Hepatocyte (in vitro differentiated cells): Measurements from ENCODE around the gene KCTD13. TPM values are rescaled to one million over a fixed set of nuclear protein-coding genes. Genes with fewer than 3 reads are reported as not detected.

ENCODE experiments used
- DNase-seq: peaks from one replicate; pipeline ENCODE4 v3.0.0-alpha.2; 2016; ENCODE audit warnings: low spot score
- H2AFZ ChIP-seq: fragments of 200-600 bp; sonication (generic); 2 replicates; pipeline ENCODE4 v1.6.0; 2016; ENCODE audit warnings: antibody characterized with exemption, mild to moderate bottlenecking
- H3K27ac ChIP-seq: fragments of 200-600 bp; sonication (generic); 2 replicates; pipeline ENCODE4 v1.5.1; 2016; ENCODE audit warnings: mild to moderate bottlenecking
- H3K27me3 ChIP-seq: fragments of 200-600 bp; sonication (generic); 2 replicates; pipeline ENCODE4 v1.6.1; 2016
- H3K36me3 ChIP-seq: fragments of 200-600 bp; sonication (generic); replicated peaks from 2 replicates; pipeline ENCODE4 v1.5.1; 2016; ENCODE audit warnings: low read depth; ENCODE audit not compliant: insufficient read depth
- H3K4me1 ChIP-seq: fragments of 200-600 bp; sonication (generic); 2 replicates; pipeline ENCODE4 v1.5.1; 2016; ENCODE audit warnings: mild to moderate bottlenecking, moderate library complexity; ENCODE audit not compliant: insufficient read depth
- H3K4me2 ChIP-seq: fragments of 200-600 bp; sonication (generic); 2 replicates; pipeline ENCODE4 v1.6.0; 2016
- H3K4me3 ChIP-seq: fragments of 200-600 bp; sonication (generic); 2 replicates; pipeline ENCODE4 v1.5.1; 2016; ENCODE audit warnings: mild to moderate bottlenecking
- H3K79me2 ChIP-seq: fragments of 200-600 bp; sonication (generic); 2 replicates; pipeline ENCODE4 v1.6.0; 2017; ENCODE audit warnings: mild to moderate bottlenecking
- H3K9me2 ChIP-seq: fragments of 200-600 bp; sonication (generic); replicated peaks from 2 replicates; pipeline ENCODE4 v1.6.0; 2017; ENCODE audit warnings: mild to moderate bottlenecking; ENCODE audit not compliant: insufficient read depth
- H3K9me3 ChIP-seq: fragments of 200-600 bp; sonication (generic); 2 replicates; pipeline ENCODE4 v1.5.1; 2016; ENCODE audit warnings: low read depth, mild to moderate bottlenecking
- H4K20me1 ChIP-seq: fragments of 200-600 bp; sonication (generic); 2 replicates; pipeline ENCODE4 v1.6.0; 2016; ENCODE audit warnings: mild to moderate bottlenecking; ENCODE audit not compliant: insufficient read depth, poor library complexity, severe bottlenecking
- CTCF ChIP-seq: fragments of 200-600 bp; sonication (generic); IDR thresholded peaks from 2 replicates; pipeline ENCODE4 v1.5.1; 2016; ENCODE audit warnings: antibody characterized with exemption, mild to moderate bottlenecking; ENCODE audit not compliant: poor library complexity
- EZH2 ChIP-seq: fragments of 200-600 bp; sonication (generic); IDR thresholded peaks from 2 replicates; pipeline ENCODE4 v1.6.1; 2016; ENCODE audit warnings: antibody characterized with exemption, mild to moderate bottlenecking, borderline replicate concordance
- EZH2phosphoT487 ChIP-seq: fragments of 200-600 bp; sonication (generic); IDR thresholded peaks from one replicate; pipeline ENCODE4 v1.6.1; 2018; ENCODE audit warnings: antibody characterized with exemption, mild to moderate bottlenecking, low read depth, moderate library complexity; ENCODE audit not compliant: unreplicated experiment, severe bottlenecking
- WGBS: methylation state at CpG from one replicate; pipeline ENCODE4 v1.1.6; 2016; ENCODE audit warnings: low lambda C conversion rate; ENCODE audit errors: missing lambda C conversion rate; 5-methylcytosine and 5-hydroxymethylcytosine counted together
- polyA plus RNA-seq: library from polyadenylated mRNA; unstranded; fragments of >200 nt; fragmentation: Nextera tagmentation; extraction: Ambion mirVana; gene quantifications from 2 replicates; pipeline ENCODE4 v1.2.1, GENCODE V29; 2016
- total RNA-seq: library from RNA; depleted of rRNA; stranded (reverse); fragments of >200 nt; gene quantifications from 2 replicates; pipeline ENCODE4 v1.2.3, GENCODE V29; 2014

The KCTD13 gene
- total and polyA plus RNA-seq, 2 experiments from 2014 or later, result 14.3 to 18.8 TPM

GRCh38 chr16:29908719-29909220 lies 17.3 kb downstream of the KCTD13 start:
- WGBS, result 97% methylated on average over 2 of the region's 2 CpGs
- TF ChIP-seq CTCF (no peak), EZH2phosphoT487 (no peak), EZH2 (no peak)
- Histone ChIP-seq H3K4me2 (no peak overlapping the region), H3K36me3 (no peaks in the 10 kb centered on the region), H3K79me2 (no peaks in the 10 kb centered on the region), H4K20me1 (no peaks in the 10 kb centered on the region), H2AFZ (no peak overlapping the region), H3K27ac (no peak overlapping the region), H3K27me3 (no peaks in the 10 kb centered on the region), H3K9me2 (no peaks in the 10 kb centered on the region), H3K4me1 (no peaks in the 10 kb centered on the region), H3K9me3 (no peaks in the 10 kb centered on the region), H3K4me3 (no peak overlapping the region)
- no peak for DNase-seq

- Histone ChIP-seq H3K4me3 (no peak overlapping the region), H4K20me1 (no peaks in the 10 kb centered on the region), H3K27me3 (no peaks in the 10 kb centered on the region), H3K4me2 (no peak overlapping the region), H3K79me2 (no peaks in the 10 kb centered on the region), H3K9me3 (no peaks in the 10 kb centered on the region), H3K27ac (no peak overlapping the region), H3K4me1 (no peaks in the 10 kb centered on the region), H2AFZ (no peak overlapping the region), H3K36me3 (no peaks in the 10 kb centered on the region), H3K9me2 (no peaks in the 10 kb centered on the region)
- no peak for TF ChIP-seq CTCF
- TF ChIP-seq EZH2phosphoT487, result no peak
- no peak for TF ChIP-seq EZH2
- no peak for DNase-seq
- 100% methylated on average over 1 of the region's 2 CpGs for WGBS
Measured at GRCh38 chr16:29907973-29908372, 18.1 kb downstream of the KCTD13 start.

GRCh38 chr16:29906520-29907244 lies 19.3 kb downstream of the KCTD13 start:
- DNase-seq, result no peak
- H3K4me1 ChIP-seq, result no peaks in the 10 kb centered on the region
- peaks cover 5% of the 10 kb centered on the region for H3K79me2 ChIP-seq
- H3K9me3 ChIP-seq, result no peaks in the 10 kb centered on the region
- no peaks in the 10 kb centered on the region for H3K27me3 ChIP-seq
- no peaks in the 10 kb centered on the region for H3K36me3 ChIP-seq
- H2AFZ ChIP-seq, result no peak overlapping the region
- H3K4me3 ChIP-seq, result no peak overlapping the region
- no peaks in the 10 kb centered on the region for H3K9me2 ChIP-seq
- no peaks in the 10 kb centered on the region for H4K20me1 ChIP-seq
- H3K4me2 ChIP-seq, result no peak overlapping the region
- H3K27ac ChIP-seq, result no peak overlapping the region
- TF ChIP-seq EZH2, result no peak
- WGBS, result 91% methylated on average over 13 of the region's 23 CpGs

- Histone ChIP-seq H3K4me2 (no peak overlapping the region), H3K4me3 (no peak overlapping the region), H2AFZ (no peak overlapping the region), H3K27me3 (no peaks in the 10 kb centered on the region), H4K20me1 (no peaks in the 10 kb centered on the region), H3K9me2 (no peaks in the 10 kb centered on the region), H3K79me2 (peaks cover 5% of the 10 kb centered on the region), H3K36me3 (no peaks in the 10 kb centered on the region), H3K4me1 (no peaks in the 10 kb centered on the region), H3K9me3 (no peaks in the 10 kb centered on the region), H3K27ac (no peak overlapping the region)
- no peak for TF ChIP-seq EZH2
- 95% methylated on average over 13 of the region's 13 CpGs for WGBS
- no peak for DNase-seq
Measured at GRCh38 chr16:29905668-29906067, 20.4 kb downstream of the KCTD13 start.
